ENCODE measurements around the gene COL18A1.

Gene COL18A1

DNA sequence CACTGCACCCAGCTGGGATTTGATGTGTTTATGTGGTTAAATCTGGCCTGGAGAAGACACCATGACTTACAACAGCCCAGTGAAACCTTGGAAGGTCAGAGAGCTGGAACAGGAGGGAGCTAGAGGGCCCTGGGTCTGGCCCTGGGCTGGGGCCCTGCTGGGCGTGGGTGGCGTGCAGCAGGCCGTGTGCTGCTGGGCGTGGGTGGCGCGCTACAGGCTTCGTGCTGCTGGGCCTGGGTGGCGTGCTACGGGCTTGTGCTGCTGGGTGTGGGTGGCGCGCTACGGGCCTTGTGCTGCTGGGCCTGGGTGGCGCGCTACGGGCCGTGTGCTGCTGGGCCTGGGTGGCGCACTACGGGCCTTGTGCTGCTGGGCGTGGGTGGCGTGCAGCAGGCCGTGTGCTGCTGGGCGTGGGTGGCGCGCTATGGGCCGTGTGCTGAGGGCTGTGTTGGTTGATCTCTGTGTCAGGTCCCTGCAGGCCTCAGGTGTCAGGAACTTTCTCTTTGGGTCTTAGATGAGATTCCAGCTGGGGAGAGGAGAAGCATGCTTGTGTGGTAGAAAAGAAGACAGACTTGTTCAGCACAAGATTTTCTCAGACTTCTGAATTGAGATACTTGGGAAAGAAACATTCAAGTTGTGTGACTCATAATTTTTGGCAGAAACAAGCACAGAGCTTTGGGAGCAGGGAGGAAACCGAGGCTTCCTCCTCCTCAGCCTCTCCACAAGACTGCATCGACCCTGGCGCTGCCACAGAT is 66.0 kb downstream of the COL18A1 start:
- DNase-seq: peak; percentile 78

DNA sequence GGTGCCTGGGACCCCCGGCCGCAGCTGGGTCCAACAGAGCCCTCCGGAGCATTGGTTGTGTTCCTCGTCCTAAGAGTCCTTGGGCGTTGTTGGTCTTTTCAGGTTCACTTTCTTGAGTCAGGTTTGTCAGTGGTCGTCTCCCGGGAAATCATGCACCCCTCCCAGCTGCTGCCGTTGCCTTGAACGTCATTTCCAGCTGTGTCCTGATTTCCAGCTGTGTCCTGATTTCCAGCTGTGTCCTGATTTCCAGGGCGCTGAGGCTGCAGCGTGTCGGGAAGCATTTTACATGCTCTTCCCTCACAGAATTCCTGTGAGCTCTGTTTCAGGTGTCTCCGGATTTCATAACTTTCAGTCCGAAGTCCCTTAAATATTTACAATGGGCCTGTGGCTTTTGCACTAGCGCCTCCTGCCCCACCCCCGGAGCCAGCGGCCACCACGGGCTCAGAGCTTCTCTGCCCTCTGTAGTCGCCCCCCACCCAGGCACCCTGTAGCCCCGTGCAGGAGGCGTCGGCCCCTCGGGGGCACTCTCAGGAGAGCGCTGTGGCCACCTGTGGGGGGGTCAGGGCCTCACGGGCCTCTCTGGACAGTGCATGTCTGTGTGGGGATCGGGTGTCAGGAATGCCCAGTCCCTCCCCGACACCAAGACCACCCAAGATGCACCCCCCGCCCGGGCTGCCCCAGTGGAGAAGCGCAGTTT is 66.7 kb downstream of the COL18A1 start:
- no peak for DNase-seq

DNA sequence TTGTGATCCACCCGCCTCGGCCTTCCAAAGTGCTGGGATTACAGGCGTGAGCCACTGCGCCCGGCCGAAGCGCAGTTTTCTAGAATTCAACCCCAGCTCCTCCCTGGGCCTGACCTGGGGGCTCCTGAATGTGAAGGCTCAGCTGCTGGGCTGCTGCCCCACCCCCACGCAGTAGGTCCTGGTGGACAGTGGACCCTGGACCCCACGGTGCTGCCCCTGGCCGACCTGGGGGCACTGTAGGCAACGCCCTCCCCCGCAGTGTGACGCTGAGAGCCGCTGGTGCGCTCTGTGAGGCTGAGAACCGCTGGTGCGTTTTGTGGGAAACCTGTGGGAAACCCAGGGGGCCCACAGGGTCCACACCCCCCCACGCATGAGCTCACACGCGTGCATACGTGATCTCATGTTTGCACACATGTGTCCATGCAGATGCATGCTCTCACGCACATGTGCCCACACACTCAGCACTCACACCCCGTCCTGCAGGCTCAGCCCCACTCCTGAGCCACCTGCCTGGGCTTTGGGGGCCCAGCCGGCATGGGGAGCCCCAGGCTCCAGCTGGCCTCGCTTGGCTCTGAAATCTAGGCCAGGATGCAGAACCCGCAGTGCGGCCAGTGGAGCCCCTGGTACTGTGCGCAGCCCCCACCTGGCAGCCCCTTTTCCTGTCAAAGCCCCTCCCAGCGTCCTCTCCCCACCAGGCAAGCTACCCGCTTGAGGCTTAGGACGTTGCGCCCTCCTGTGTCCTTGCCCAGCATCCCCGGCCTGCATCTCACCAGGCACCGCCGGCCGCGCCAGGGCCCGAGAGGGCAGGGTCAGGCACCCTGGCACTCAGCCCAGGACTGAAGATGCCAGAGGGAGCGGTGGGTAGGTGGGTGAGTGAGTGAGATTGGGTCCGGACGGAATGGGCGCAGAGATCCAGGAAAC is 67.7 kb downstream of the COL18A1 start:
- no peak for DNase-seq

DNA sequence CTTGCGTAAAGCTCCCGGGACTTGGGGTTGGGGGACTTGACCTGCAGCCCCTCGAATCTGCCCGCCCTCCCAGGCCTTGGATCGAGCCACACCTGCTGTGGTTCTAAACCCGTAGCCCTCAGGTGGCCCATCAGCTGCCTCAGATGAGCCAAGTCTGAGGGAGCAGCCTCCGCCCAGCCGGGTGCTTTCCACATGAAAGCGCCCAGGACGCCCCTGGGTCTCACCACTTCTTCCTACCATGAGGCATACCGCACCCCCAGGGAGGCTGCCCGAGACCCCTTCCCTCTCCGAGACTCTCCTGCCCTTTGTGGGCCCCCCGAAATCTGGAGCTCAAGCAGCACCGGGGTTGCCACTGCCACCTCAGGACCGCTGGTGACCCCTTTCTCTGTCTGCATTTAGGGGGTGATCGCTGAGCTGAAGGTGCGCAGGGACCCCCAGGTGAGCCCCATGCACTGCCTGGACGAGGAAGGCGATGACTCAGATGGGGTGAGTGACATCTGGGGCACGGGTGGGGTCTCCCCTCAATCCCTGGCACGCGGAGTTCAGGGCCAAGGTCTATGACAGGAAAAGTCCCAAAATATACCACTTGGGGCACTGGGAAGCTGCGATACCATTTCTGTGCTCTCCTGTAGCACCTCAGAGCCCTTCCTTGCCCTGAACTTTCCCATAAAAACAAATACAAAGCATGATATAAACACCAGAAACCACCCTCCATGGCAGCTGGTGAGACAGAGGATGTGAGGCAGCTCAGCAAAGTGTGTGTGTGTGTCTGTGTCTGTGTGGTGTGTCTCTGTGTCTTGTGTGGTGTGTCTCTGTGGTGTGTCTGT is 68.7 kb downstream of the COL18A1 start:
- no peak for DNase-seq

- DNase-seq: no peak
Observed at GRCh38 chr21:45474323-45474950, 69.5 kb downstream of the COL18A1 start.

DNA sequence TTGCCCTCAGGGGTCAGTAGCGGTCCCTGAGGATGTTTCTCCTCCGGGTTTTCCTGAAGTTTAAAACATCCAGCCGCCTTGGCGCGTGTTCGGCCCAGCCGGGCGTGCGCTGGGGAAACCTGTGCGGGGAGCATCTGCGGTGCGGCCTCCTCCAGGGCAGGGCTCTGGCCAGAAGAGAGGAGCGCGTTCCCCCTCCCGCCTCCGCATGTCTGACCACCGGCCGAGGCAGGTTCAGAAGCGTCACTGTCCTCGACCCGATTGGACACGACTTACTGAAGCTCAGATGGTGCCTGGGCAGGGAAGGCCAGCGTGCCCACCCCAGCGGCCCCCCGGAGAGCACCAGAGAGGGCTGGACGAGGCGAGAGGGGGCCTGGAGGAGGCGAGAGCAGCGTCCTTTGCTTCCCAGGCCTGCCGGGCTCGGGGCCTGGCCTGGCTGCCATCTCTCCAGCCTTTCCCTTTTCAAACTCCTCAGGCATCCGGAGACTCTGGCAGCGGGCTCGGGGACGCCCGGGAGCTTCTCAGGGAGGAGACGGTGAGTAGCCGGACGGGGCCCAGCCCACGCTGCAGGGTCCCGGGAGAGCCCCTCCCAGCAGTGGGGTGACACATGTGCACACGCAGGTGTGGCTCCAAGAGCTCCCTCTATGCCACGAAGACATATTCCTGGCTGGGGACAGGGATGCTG is 70.2 kb downstream of the COL18A1 start:
- DNase-seq: no peak

GRCh38 chr21:45475797-45476570 is 71.0 kb downstream of the COL18A1 start:
- no peak for DNase-seq

DNA sequence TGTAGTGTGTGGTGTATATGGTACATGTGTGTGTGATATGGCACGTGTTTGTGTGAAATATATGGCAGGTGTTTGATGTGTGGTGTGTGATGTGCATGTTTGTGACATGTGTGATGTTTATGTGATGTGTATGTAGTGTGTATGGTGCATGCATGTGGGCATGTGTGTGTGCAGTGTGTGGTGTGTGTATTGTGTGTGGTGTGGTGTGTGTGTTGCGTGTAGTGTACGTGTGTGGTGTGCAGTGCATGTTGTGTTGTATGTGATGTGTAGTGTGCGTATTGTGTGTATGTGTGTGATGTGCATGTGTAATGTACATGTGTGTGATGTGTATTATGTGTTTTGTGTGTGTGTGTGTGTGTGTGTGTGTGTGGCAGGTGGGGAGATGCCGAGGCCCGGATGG is 71.6 kb downstream of the COL18A1 start:
- no peak for DNase-seq

DNA sequence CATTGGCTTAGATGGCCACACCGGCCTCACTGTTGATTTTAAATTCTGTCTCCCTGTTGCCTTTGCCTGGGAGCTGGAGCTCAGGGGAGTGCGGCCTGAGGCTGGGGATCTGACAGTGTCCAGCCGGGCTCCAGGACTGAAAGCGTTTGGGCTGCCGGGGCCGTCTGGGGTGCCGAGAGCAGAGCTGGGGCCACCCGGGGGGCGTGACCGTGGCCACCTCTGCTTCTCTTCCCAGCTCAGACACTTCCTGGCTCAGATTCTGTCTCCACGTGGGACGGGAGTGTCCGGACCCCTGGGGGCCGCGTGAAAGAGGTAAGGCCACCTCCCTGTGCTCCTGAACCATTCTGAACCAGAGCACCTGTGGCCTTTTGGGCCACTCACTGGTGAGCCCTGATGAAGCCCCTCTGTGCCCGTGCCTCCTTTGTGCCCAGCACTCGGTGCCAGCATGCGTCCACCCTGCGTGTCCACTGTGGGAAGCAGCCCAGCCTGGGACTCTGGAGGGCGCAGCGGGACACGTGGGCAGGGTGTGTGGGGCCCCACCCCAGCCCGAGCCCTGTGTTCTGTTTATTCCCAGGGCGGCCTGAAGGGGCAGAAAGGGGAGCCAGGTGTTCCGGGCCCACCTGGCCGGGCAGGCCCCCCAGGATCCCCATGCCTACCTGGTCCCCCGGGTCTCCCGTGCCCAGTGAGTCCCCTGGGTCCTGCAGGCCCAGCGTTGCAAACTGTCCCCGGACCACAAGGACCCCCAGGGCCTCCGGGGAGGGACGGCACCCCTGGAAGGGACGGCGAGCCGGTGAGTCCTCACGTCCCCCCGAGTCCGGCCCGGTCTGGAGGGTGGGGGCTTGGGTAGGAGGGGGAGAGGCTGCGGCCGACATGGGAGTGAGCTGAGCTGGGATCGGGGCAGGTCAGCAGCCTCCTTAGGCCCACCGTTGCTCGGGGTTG is 72.5 kb downstream of the COL18A1 start:
- no peak for DNase-seq

DNA sequence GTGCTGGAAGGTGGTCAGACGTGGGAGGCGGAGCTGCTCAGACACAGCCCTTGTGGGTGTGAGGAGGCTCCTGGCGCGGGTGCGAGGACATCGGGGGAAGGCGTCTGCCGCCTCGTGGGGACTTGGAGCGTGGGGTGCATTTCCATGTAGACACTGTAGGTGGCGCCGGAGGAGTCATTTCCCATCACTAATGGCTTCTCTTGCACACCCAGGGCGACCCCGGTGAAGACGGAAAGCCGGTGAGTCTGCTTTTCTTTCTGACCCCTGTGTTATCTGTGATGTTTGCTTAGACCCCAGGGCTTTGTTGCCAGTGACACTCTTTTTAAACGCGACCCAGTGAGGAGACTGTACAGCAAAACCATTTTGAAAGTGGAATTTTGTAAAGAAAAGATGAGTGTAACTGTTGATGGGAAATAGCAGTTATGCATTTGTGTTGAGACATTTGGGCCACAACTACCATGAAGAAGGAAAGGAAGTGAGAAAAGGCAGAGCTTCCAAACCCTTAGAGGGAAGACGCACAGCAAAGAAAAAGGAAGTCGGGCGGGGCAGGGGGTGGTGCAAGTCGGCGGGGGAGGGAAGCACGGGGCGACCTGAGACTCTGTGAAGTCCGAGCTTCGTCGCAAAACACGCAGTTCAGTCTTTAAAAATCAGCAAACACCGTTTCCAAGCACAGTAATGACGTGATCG is 73.3 kb downstream of the COL18A1 start:
- DNase-seq: peak; percentile 87

DNA sequence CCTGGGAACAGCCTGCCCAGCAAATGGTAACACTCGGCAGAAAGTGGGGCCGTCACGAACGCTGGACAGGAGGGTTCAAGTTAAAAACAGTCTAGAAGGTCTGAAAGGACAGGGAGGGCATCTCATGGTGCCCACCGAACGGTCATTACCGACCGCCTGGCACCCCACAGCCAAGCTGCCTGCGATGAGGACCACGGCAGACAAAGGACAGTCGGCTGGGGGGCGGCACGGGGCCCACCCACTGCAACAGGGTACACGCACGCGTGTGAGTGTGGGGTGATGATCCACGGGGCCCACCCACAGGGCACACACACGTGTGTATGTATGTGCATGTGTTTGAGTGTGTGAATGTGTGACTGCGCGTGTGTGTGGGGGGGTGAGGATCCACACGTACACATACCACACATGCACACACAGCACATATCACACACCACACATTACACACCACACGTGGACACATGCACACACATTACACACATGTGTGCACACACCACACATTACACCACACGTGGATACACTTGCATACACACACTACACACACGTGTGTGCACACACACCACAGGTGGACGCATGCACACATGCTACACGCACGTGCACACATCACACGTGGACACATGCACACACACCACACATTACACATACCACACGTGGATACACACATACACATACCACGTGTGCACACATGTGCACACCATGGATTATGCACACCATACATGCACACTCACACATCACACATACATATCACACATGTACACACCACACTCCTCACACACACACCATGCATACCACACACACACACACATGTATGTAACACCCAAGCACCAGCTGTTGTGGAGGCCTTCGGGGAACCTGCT is 74.1 kb downstream of the COL18A1 start:
- DNase-seq: no peak

GRCh38 chr21:45479691-45480675 is 75.0 kb downstream of the COL18A1 start:
- DNase-seq: peak; percentile 40

- no peak for DNase-seq
Observed at GRCh38 chr21:45480701-45481500, 75.9 kb downstream of the COL18A1 start.

DNA sequence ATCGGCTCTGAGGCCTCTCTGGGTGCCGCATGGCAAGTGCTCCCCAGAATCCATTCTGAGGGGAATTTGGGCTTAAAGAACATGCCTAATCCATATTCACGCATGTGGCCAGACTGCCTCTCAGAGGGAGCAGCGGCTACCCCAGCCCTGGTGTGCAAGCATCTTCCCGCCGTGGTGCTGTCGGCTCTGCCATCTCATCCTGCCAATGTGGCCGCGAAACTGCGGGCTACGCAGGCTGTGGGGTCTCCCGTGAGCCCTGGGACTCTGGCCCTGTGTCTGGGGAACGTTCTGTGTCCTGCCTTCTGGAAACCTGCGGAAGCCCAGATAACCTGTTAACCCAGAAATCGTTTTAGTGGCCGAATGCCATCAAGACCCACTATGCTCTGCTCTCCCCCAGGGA is 76.6 kb downstream of the COL18A1 start:
- no peak for DNase-seq
